Parathyroid adenoma (tissue), 2 donors: ENCODE results near the gene ELOVL2.

Experiments used
- H2AFZ ChIP-seq: fragments of 300-600 bp; sonication (generic); one replicate; pipeline ENCODE4 v1.7.0; 2017; ENCODE audit warnings: antibody characterized with exemption, mild to moderate bottlenecking
- H3K27ac ChIP-seq: fragments of 300-600 bp; sonication (generic); one replicate; pipeline ENCODE4 v1.7.0; 2017
- H3K27me3 ChIP-seq: fragments of 300-600 bp; sonication (generic); one replicate; pipeline ENCODE4 v1.7.0; 2017; ENCODE audit warnings: low read length; ENCODE audit not compliant: control insufficient read depth, insufficient read depth
- H3K36me3 ChIP-seq: fragments of 300-600 bp; sonication (generic); one replicate; pipeline ENCODE4 v1.7.0; 2017; ENCODE audit warnings: low read length; ENCODE audit not compliant: control insufficient read depth, insufficient read depth
- H3K4me1 ChIP-seq: fragments of 300-600 bp; sonication (generic); one replicate; pipeline ENCODE4 v1.7.0; 2017; ENCODE audit warnings: control low read depth
- H3K4me2 ChIP-seq: fragments of 300-600 bp; sonication (generic); one replicate; pipeline ENCODE4 v1.7.0; 2017; ENCODE audit warnings: low read length
- H3K4me3 ChIP-seq: fragments of 300-600 bp; sonication (generic); one replicate; pipeline ENCODE4 v1.7.0; 2017; ENCODE audit warnings: low read depth, low read length
- H3K79me2 ChIP-seq: fragments of 300-600 bp; sonication (generic); one replicate; pipeline ENCODE4 v1.7.0; 2017; ENCODE audit warnings: control low read depth
- H3K9ac ChIP-seq: fragments of 300-600 bp; sonication (generic); one replicate; pipeline ENCODE4 v1.7.0; 2017; ENCODE audit warnings: mild to moderate bottlenecking
- H3K9me3 ChIP-seq: fragments of 300-600 bp; sonication (generic); one replicate; pipeline ENCODE4 v1.7.0; 2017; ENCODE audit warnings: low read length; ENCODE audit not compliant: control insufficient read depth
- TF ChIP-seq, protein P1 (sequence below): fragments of 300-600 bp; sonication (generic); IDR thresholded peaks from one replicate; pipeline ENCODE4 v1.7.0; 2017; ENCODE audit warnings: antibody characterized with exemption, mild to moderate bottlenecking
- donor health status: primary hyperparathyroidism.

ELOVL2 gene

DNA sequence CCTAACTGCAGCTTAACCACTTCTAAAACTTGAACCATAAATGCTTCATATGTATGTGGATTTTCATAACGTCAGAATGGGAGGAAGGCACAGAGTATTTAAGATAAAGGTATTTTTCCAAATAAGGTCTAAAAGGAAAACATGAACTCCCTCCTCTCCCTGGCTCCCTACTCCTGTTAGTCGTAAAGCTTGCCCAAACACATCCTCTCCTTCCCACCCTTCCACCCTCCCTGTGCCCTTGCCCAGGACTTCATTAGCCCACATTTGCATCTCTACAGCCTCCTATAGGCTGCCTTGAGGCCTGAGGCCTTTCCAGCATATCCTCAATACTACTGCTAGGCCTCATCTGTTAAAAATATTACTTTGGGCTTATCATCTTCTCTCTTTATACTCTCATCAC lies 32.4 kb upstream of the ELOVL2 start:
- no peak overlapping the region for H3K4me3 ChIP-seq
- no peaks in the 10 kb centered on the region for H3K27me3 ChIP-seq
- H3K9me3 ChIP-seq: no peaks in the 10 kb centered on the region
- no peaks in the 10 kb centered on the region for H3K36me3 ChIP-seq
- H3K9ac ChIP-seq: no peak overlapping the region
- no peaks in the 10 kb centered on the region for H3K4me1 ChIP-seq
- no peak overlapping the region for H3K4me2 ChIP-seq
- TF ChIP-seq, protein P1, sequence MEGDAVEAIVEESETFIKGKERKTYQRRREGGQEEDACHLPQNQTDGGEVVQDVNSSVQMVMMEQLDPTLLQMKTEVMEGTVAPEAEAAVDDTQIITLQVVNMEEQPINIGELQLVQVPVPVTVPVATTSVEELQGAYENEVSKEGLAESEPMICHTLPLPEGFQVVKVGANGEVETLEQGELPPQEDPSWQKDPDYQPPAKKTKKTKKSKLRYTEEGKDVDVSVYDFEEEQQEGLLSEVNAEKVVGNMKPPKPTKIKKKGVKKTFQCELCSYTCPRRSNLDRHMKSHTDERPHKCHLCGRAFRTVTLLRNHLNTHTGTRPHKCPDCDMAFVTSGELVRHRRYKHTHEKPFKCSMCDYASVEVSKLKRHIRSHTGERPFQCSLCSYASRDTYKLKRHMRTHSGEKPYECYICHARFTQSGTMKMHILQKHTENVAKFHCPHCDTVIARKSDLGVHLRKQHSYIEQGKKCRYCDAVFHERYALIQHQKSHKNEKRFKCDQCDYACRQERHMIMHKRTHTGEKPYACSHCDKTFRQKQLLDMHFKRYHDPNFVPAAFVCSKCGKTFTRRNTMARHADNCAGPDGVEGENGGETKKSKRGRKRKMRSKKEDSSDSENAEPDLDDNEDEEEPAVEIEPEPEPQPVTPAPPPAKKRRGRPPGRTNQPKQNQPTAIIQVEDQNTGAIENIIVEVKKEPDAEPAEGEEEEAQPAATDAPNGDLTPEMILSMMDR: no peak
- H3K27ac ChIP-seq: no peak overlapping the region
- no peak overlapping the region for H2AFZ ChIP-seq
- H3K79me2 ChIP-seq: no peaks in the 10 kb centered on the region

DNA sequence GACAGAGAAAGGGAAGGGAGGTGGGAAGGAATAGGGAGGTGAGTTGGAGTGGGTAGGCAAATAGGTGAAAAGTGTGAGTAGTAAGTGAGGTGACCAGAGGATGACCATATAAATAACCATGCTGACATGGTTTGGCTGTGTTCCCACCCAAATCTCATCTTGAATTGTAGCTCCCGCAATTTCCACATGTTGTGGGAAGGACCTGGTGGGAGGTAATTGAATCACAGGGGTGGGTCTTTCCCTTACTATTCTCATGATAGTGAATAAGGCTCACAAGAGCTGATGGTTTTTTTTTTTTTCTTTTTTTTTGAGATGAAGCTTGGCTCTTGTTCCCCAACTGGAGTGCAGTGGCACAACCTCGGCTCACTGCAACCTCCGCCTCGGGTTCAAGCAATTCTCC lies 28.0 kb upstream of the ELOVL2 start:
- H3K79me2 ChIP-seq: no peaks in the 10 kb centered on the region
- H3K9me3 ChIP-seq: no peaks in the 10 kb centered on the region
- H3K4me2 ChIP-seq: no peak overlapping the region
- H3K27ac ChIP-seq: no peak overlapping the region
- H3K27me3 ChIP-seq: no peaks in the 10 kb centered on the region
- H2AFZ ChIP-seq: no peak overlapping the region
- H3K9ac ChIP-seq: no peak overlapping the region
- TF ChIP-seq, protein P1: no peak
- no peaks in the 10 kb centered on the region for H3K36me3 ChIP-seq
- H3K4me3 ChIP-seq: no peak overlapping the region
- peaks cover 11% of the 10 kb centered on the region for H3K4me1 ChIP-seq

DNA sequence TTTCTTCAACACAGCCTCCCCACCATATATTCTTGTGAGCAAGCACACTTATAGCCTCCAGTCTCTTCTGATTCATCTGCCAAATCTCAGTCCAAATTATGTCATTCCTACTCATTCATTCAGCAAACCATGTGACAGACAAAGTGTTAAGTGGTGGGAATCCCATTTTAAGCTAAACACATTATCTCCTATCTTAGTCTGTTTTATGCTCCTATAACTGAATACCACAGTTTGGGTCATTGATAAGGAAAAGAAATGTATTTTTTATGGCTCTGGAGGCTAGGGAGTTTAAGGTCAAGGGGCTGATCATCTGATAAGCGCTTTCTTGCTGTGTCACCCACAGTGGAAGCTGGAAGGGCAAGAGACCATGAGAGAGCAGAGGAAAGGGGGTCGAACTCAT lies 25.7 kb upstream of the ELOVL2 start:
- no peak overlapping the region for H3K4me3 ChIP-seq
- TF ChIP-seq, protein P1: no peak

DNA sequence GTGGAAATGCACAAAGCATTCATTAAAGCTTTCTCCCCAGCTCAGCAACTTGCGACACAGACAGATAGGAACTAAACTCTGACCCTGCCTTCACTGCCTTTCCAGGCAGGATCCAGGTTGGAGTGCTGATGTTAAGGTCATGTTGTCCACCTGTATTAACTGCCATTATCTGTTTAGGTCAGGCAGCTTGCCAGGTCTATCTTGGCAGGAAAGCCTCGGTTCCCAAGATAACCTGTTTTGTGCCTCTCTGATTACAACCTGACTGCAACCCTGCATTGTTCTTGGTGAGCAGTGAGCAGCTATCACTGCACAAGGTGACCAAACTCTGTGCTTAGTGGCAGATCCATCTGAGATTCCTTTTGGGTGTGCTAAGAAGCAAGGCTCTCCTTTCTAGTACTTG lies 23.2 kb upstream of the ELOVL2 start:
- Histone ChIP-seq H3K4me2 (no peak overlapping the region), H3K9ac (no peak overlapping the region), H3K79me2 (no peaks in the 10 kb centered on the region), H3K36me3 (no peaks in the 10 kb centered on the region), H3K4me3 (no peak overlapping the region), H3K27ac (no peak overlapping the region), H3K4me1 (peaks cover 11% of the 10 kb centered on the region), H3K9me3 (no peaks in the 10 kb centered on the region), H2AFZ (peak overlapping the region; percentile 51), H3K27me3 (no peaks in the 10 kb centered on the region)
- TF ChIP-seq, protein P1: no peak

More for the DNA sequence above, 25.7 kb upstream of the ELOVL2 start:
- Histone ChIP-seq H3K27ac (no peak overlapping the region), H3K27me3 (no peaks in the 10 kb centered on the region), H2AFZ (no peak overlapping the region), H3K9me3 (no peaks in the 10 kb centered on the region), H3K4me2 (no peak overlapping the region), H3K9ac (no peak overlapping the region), H3K79me2 (no peaks in the 10 kb centered on the region), H3K36me3 (no peaks in the 10 kb centered on the region), H3K4me1 (peaks cover 11% of the 10 kb centered on the region)

DNA sequence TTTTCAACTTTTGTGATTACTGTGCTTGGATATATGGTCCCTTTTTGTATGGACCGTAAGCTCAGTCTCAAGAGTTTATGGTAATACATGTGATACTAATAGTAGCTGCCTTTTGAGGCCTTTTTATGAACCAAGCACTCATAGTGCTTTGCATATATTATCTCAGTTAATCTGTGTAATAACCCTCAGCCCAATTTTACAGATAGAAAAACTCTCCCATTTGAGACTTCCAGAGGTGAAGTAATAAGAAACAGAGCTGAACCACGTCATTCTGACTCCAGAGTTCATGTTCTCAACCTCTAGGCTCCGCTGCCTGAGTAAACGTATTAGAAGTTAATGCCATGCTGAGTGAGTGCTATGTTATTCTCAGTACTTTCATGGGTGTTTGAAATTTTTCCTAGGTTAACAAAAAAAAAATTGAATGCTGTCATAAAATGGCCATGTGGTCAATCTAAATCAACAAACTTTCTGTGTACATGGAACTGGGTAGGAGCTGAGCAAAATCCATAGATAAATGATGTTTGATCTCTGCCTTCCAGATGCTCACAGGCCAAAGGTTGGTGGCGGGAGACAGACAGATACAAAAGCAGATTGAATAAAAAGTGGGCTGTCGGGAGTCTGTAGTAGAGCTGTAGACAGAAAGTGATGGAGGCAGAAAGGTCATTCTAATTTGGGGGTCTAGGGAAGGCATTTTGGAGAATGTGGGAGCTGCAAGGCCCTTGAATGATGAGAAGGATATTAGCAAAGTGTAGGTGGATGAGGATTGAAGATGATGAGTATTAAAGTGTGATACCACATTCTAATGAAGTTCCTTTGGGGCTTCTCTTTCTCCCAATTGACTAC lies 22.6 kb upstream of the ELOVL2 start:
- Histone ChIP-seq H3K36me3 (no peaks in the 10 kb centered on the region), H3K9ac (no peak overlapping the region), H3K4me3 (no peak overlapping the region), H3K4me2 (no peak overlapping the region), H3K27ac (no peak overlapping the region), H2AFZ (no peak overlapping the region), H3K79me2 (no peaks in the 10 kb centered on the region), H3K9me3 (no peaks in the 10 kb centered on the region), H3K4me1 (peaks cover 11% of the 10 kb centered on the region), H3K27me3 (no peaks in the 10 kb centered on the region)
- TF ChIP-seq, protein P1: no peak
